Mesendoderm (in vitro differentiated cells): ENCODE measurements around the gene FXYD1.

Experiments
- DNase-seq: peaks from one replicate; pipeline ENCODE4 v3.0.0; 2013
- H2AK5ac ChIP-seq: 2 replicates; pipeline ENCODE4 v1.6.1; 2013; ENCODE audit warnings: low read length, inconsistent platforms
- H2BK120ac ChIP-seq: 2 replicates; pipeline ENCODE4 v1.6.1; 2013; ENCODE audit warnings: low read depth, mild to moderate bottlenecking, low read length, moderate library complexity, mixed read lengths
- H2BK15ac ChIP-seq: replicated peaks from 2 replicates; pipeline ENCODE4 v1.6.1; 2013; ENCODE audit warnings: low read depth, mild to moderate bottlenecking, moderate library complexity
- H2BK5ac ChIP-seq: 2 replicates; pipeline ENCODE4 v1.6.1; 2013; ENCODE audit warnings: low read length, inconsistent platforms
- H3K18ac ChIP-seq: 2 replicates; pipeline ENCODE4 v1.6.1; 2013; ENCODE audit warnings: mild to moderate bottlenecking, low read length, mixed read lengths
- H3K23ac ChIP-seq: one replicate; pipeline ENCODE4 v1.6.1; 2013; ENCODE audit warnings: low read length
- H3K27ac ChIP-seq: 2 replicates; pipeline ENCODE4 v1.5.1; 2013; ENCODE audit warnings: low read depth, mild to moderate bottlenecking, inconsistent platforms, low read length, moderate library complexity
- H3K27me3 ChIP-seq: 2 replicates; pipeline ENCODE4 v1.6.1; 2013; ENCODE audit warnings: low read length, control low read depth, mild to moderate bottlenecking, inconsistent platforms; ENCODE audit not compliant: insufficient read depth, poor library complexity
- H3K36me3 ChIP-seq: 2 replicates; pipeline ENCODE4 v1.6.1; 2013; ENCODE audit warnings: low read length, inconsistent platforms; ENCODE audit not compliant: control insufficient read depth, insufficient read depth
- H3K4ac ChIP-seq: one replicate; pipeline ENCODE4 v1.6.1; 2013; ENCODE audit warnings: low read depth, mild to moderate bottlenecking, low read length, moderate library complexity
- H3K4me1 ChIP-seq: 2 replicates; pipeline ENCODE4 v1.6.1; 2013; ENCODE audit warnings: low read depth, low read length, inconsistent platforms; ENCODE audit not compliant: control insufficient read depth
- H3K4me2 ChIP-seq: 2 replicates; pipeline ENCODE4 v1.6.1; 2013; ENCODE audit warnings: low read length
- H3K4me3 ChIP-seq: 2 replicates; pipeline ENCODE4 v1.5.1; 2013; ENCODE audit warnings: mild to moderate bottlenecking, low read length
- H3K56ac ChIP-seq: one replicate; pipeline ENCODE4 v1.6.1; 2013; ENCODE audit warnings: low read length
- H3K79me1 ChIP-seq: 2 replicates; pipeline ENCODE4 v1.6.1; 2013; ENCODE audit warnings: low read length, inconsistent platforms
- H3K79me2 ChIP-seq: 2 replicates; pipeline ENCODE4 v1.6.1; 2013; ENCODE audit warnings: mild to moderate bottlenecking, low read length; ENCODE audit not compliant: control insufficient read depth, insufficient read depth
- H3K9ac ChIP-seq: 2 replicates; pipeline ENCODE4 v1.6.1; 2013; ENCODE audit warnings: low read length, inconsistent platforms
- H4K5ac ChIP-seq: one replicate; pipeline ENCODE4 v1.6.1; 2013; ENCODE audit warnings: low read length
- H4K8ac ChIP-seq: one replicate; pipeline ENCODE4 v1.6.1; 2013; ENCODE audit warnings: low read depth, mild to moderate bottlenecking, control low read depth, low read length, moderate library complexity
- WGBS: extraction: QIAGEN DNeasy Blood & Tissue Kit; methylation state at CpG from one replicate; pipeline ENCODE4 v1.1.7; 2013; ENCODE audit warnings: low lambda C conversion rate, missing lambda C conversion rate; ENCODE audit not compliant: insufficient coverage; ENCODE audit errors: extremely low coverage; 5-methylcytosine and 5-hydroxymethylcytosine counted together

Gene FXYD1

GRCh38 chr19:35155981-35156672 lies 17.5 kb downstream of the FXYD1 start:
- Histone ChIP-seq H4K5ac (no peak overlapping the region), H3K9ac (peak overlapping the region; percentile 16), H3K18ac (no peak overlapping the region), H2BK5ac (no peak overlapping the region), H2AK5ac (no peak overlapping the region), H3K56ac (no peak overlapping the region), H2BK120ac (no peak overlapping the region), H3K79me2 (no peaks in the 10 kb centered on the region), H3K27ac (no peak overlapping the region), H4K8ac (no peak overlapping the region), H3K4ac (no peak overlapping the region), H3K36me3 (peaks cover 1% of the 10 kb centered on the region), H3K4me1 (no peaks in the 10 kb centered on the region), H2BK15ac (no peak overlapping the region), H3K79me1 (peaks cover 1% of the 10 kb centered on the region), H3K23ac (no peak overlapping the region), H3K4me2 (no peak overlapping the region), H3K27me3 (no peaks in the 10 kb centered on the region), H3K4me3 (no peak overlapping the region)
- DNase-seq = no peak
- WGBS = no CpG with 5 or more reads among the region's 6 CpGs

- no peak overlapping the region for H2BK5ac ChIP-seq
- H3K27me3 ChIP-seq = no peaks in the 10 kb centered on the region
- DNase-seq = no peak
- no peak overlapping the region for H3K4ac ChIP-seq
- H2BK120ac ChIP-seq = no peak overlapping the region
- H3K27ac ChIP-seq = no peak overlapping the region
- peaks cover 1% of the 10 kb centered on the region for H3K36me3 ChIP-seq
- WGBS = no CpG with 5 or more reads among the region's 7 CpGs
- no peak overlapping the region for H3K23ac ChIP-seq
- no peaks in the 10 kb centered on the region for H3K79me2 ChIP-seq
- H4K5ac ChIP-seq = no peak overlapping the region
- H3K18ac ChIP-seq = no peak overlapping the region
- H3K4me1 ChIP-seq = no peaks in the 10 kb centered on the region
- H2AK5ac ChIP-seq = no peak overlapping the region
- no peak overlapping the region for H3K56ac ChIP-seq
- H4K8ac ChIP-seq = no peak overlapping the region
- H3K4me2 ChIP-seq = no peak overlapping the region
- H3K4me3 ChIP-seq = no peak overlapping the region
- H2BK15ac ChIP-seq = no peak overlapping the region
- peaks cover 1% of the 10 kb centered on the region for H3K79me1 ChIP-seq
- H3K9ac ChIP-seq = no peak overlapping the region
These were observed 18.0 kb downstream of the FXYD1 start for GRCh38 chr19:35156673-35157014.

- no peak overlapping the region for H3K4me2 ChIP-seq
- no peak overlapping the region for H2BK15ac ChIP-seq
- WGBS = no CpG with 5 or more reads among the region's 4 CpGs
These were observed 18.8 kb downstream of the FXYD1 start for GRCh38 chr19:35157431-35157830.

GRCh38 chr19:35159606-35160005 lies 21.0 kb downstream of the FXYD1 start:
- peaks cover 6% of the 10 kb centered on the region for H3K36me3 ChIP-seq
- H2BK5ac ChIP-seq = no peak overlapping the region

More at GRCh38 chr19:35157431-35157830, 18.8 kb downstream of the FXYD1 start:
- Histone ChIP-seq H3K36me3 (peaks cover 1% of the 10 kb centered on the region), H3K27me3 (no peaks in the 10 kb centered on the region), H3K79me2 (no peaks in the 10 kb centered on the region), H2BK5ac (no peak overlapping the region), H3K4me1 (no peaks in the 10 kb centered on the region), H3K56ac (no peak overlapping the region), H3K4ac (no peak overlapping the region), H3K9ac (no peak overlapping the region), H2BK120ac (no peak overlapping the region), H3K27ac (no peak overlapping the region), H2AK5ac (no peak overlapping the region), H3K79me1 (peaks cover 1% of the 10 kb centered on the region), H3K23ac (no peak overlapping the region), H4K8ac (no peak overlapping the region), H3K18ac (no peak overlapping the region), H3K4me3 (no peak overlapping the region), H4K5ac (no peak overlapping the region)
- DNase-seq = no peak

GRCh38 chr19:35160629-35161433 lies 22.2 kb downstream of the FXYD1 start:
- Histone ChIP-seq H3K27me3 (no peaks in the 10 kb centered on the region), H4K8ac (no peak overlapping the region), H3K56ac (no peak overlapping the region), H3K23ac (no peak overlapping the region), H2BK5ac (no peak overlapping the region), H3K4me2 (no peak overlapping the region), H2BK120ac (no peak overlapping the region), H3K79me2 (no peaks in the 10 kb centered on the region), H2AK5ac (no peak overlapping the region), H3K4me1 (no peaks in the 10 kb centered on the region), H3K18ac (no peak overlapping the region), H3K79me1 (peaks cover 1% of the 10 kb centered on the region), H3K9ac (no peak overlapping the region), H3K4ac (no peak overlapping the region), H2BK15ac (no peak overlapping the region), H3K27ac (no peak overlapping the region), H4K5ac (no peak overlapping the region), H3K36me3 (peaks cover 8% of the 10 kb centered on the region), H3K4me3 (no peak overlapping the region)
- WGBS = no CpG with 5 or more reads among the region's 9 CpGs
- DNase-seq = no peak

More at GRCh38 chr19:35159606-35160005, 21.0 kb downstream of the FXYD1 start:
- H3K27me3 ChIP-seq = no peaks in the 10 kb centered on the region
- no peak overlapping the region for H3K4me2 ChIP-seq
- no peaks in the 10 kb centered on the region for H3K4me1 ChIP-seq
- no peak overlapping the region for H3K27ac ChIP-seq
- no peak overlapping the region for H3K4me3 ChIP-seq
- no CpG with 5 or more reads among the region's 8 CpGs for WGBS
- no peaks in the 10 kb centered on the region for H3K79me2 ChIP-seq
- H2AK5ac ChIP-seq = no peak overlapping the region
- H3K79me1 ChIP-seq = peaks cover 1% of the 10 kb centered on the region
- no peak overlapping the region for H2BK15ac ChIP-seq
- no peak overlapping the region for H3K4ac ChIP-seq
- no peak overlapping the region for H3K23ac ChIP-seq
- H3K56ac ChIP-seq = no peak overlapping the region
- no peak overlapping the region for H4K8ac ChIP-seq
- H3K9ac ChIP-seq = no peak overlapping the region
- no peak for DNase-seq
- H3K18ac ChIP-seq = no peak overlapping the region
- H2BK120ac ChIP-seq = no peak overlapping the region
- H4K5ac ChIP-seq = no peak overlapping the region
